B cell (primary cell): Measurements from ENCODE around the gene NUP98. TPM values are rescaled to one million over a fixed set of nuclear protein-coding genes. Genes with fewer than 3 reads are reported as not detected.

Experiments used
- ATAC-seq: fragments of 200-7000 bp; cut with Tn5 transposase; one replicate; pipeline ENCODE4 v1.10.0; 2021; ENCODE audit warnings: low read depth, mild to moderate bottlenecking, moderate number of reproducible peaks, moderate library complexity
- CTCF ChIA-PET: fragments of 350-600 bp; sonication (Branson Sonifier 250); formaldehyde crosslinking; loops from one replicate; lab custom pipeline; 2021; ENCODE audit warnings: antibody characterized with exemption, inconsistent platforms; lab: Charles Lee
- POLR2A ChIA-PET: fragments of 350-600 bp; sonication (Branson Sonifier 250); formaldehyde crosslinking; loops from one replicate; lab custom pipeline; 2021; ENCODE audit warnings: antibody characterized with exemption; lab: Charles Lee
- DNase-seq: peaks from one replicate; pipeline ENCODE4 v3.0.0; 2013
- H2AFZ ChIP-seq: 2 replicates; pipeline ENCODE4 v1.6.1; 2012; ENCODE audit warnings: mild to moderate bottlenecking, low read depth, low read length; ENCODE audit not compliant: insufficient read depth, poor library complexity, severe bottlenecking
- H3K27ac ChIP-seq, 2 donors: 1 replicate in 1 of 2; 2 replicates in 1 of 2; pipeline ENCODE4 v1.5.1; 2012 to 2013; ENCODE audit warnings: low read length in 2 of 2, mild to moderate bottlenecking in 2 of 2, moderate library complexity in 1 of 2
- H3K27me3 ChIP-seq, 4 experiments: fragments of 200-600 bp in 1 of 4; sonication (generic) in 1 of 4; replicated peaks in 1 of 4; 1 replicate in 2 of 4; 2 replicates in 2 of 4; pipeline versions ENCODE4 v1.6.1 to v1.7.0; 2013 to 2016; ENCODE audit warnings: low read length in 3 of 4, mild to moderate bottlenecking in 2 of 4, mixed read lengths in 1 of 4, moderate library complexity in 1 of 4; ENCODE audit not compliant: insufficient read depth in 4 of 4, control insufficient read depth in 3 of 4; ENCODE audit errors: control extremely low read depth in 1 of 4
- H3K36me3 ChIP-seq, 2 experiments: replicated peaks in 1 of 2; 1 replicate in 1 of 2; 2 replicates in 1 of 2; pipeline versions ENCODE4 v1.6.1 to v1.7.1; 2013; ENCODE audit warnings: low read length in 1 of 2; ENCODE audit not compliant: insufficient read depth in 2 of 2, control insufficient read depth in 1 of 2; ENCODE audit errors: control extremely low read depth in 1 of 2, extremely low read depth in 1 of 2
- H3K4me1 ChIP-seq, 2 donors: fragments of 200-600 bp in 1 of 2; sonication (generic) in 1 of 2; 1 replicate in 1 of 2; 2 replicates in 1 of 2; pipeline versions ENCODE4 v1.5.1 to v1.6.1; 2013 to 2017; ENCODE audit warnings: low read length in 2 of 2; ENCODE audit not compliant: control insufficient read depth in 2 of 2, insufficient read depth in 2 of 2
- H3K4me2 ChIP-seq: replicated peaks from 2 replicates; pipeline ENCODE3; 2012; ENCODE audit warnings: mild to moderate bottlenecking, low read depth, low read length; ENCODE audit not compliant: poor library complexity, severe bottlenecking
- H3K4me3 ChIP-seq, 5 experiments: fragments of 200-600 bp in 1 of 5; sonication (generic) in 1 of 5; 1 replicate in 3 of 5; 2 replicates in 2 of 5; pipeline versions ENCODE4 v1.5.1 to v1.7.0; 2011 to 2016; ENCODE audit warnings: low read length in 4 of 5, mild to moderate bottlenecking in 4 of 5, low read depth in 2 of 5, control low read depth in 1 of 5, moderate library complexity in 1 of 5; ENCODE audit not compliant: insufficient read depth in 1 of 5; ENCODE audit errors: control extremely low read depth in 1 of 5, extremely low read depth in 1 of 5
- H3K79me2 ChIP-seq: fragments of 200-600 bp; sonication (generic); one replicate; pipeline ENCODE4 v1.6.0; 2016; ENCODE audit warnings: low read length; ENCODE audit not compliant: control insufficient read depth, insufficient read depth
- H3K9ac ChIP-seq: fragments of 200-600 bp; sonication (generic); 2 replicates; pipeline ENCODE4 v1.6.1; 2017; ENCODE audit warnings: mild to moderate bottlenecking, low read length, moderate library complexity
- H3K9me3 ChIP-seq, 3 donors: one replicate each; pipeline versions ENCODE4 v1.6.1 to v1.7.1; 2013; ENCODE audit warnings: low read length in 2 of 3; ENCODE audit not compliant: control insufficient read depth in 2 of 3, insufficient read depth in 1 of 3; ENCODE audit errors: control extremely low read depth in 1 of 3
- H4K20me1 ChIP-seq: 2 replicates; pipeline ENCODE4 v1.6.0; 2012; ENCODE audit warnings: mild to moderate bottlenecking, low read length; ENCODE audit not compliant: insufficient read depth, control insufficient read depth, poor library complexity, severe bottlenecking
- H3K27ac Mint-ChIP-seq: one replicate; pipeline ENCODE4 v1.8.0; 2021; ENCODE audit warnings: mixed read lengths
- H3K27me3 Mint-ChIP-seq: one replicate; pipeline ENCODE4 v1.8.0; 2021; ENCODE audit warnings: mixed read lengths
- H3K4me1 Mint-ChIP-seq: one replicate; pipeline ENCODE4 v1.8.0; 2021; ENCODE audit warnings: mixed read lengths
- H3K4me3 Mint-ChIP-seq: one replicate; pipeline ENCODE4 v1.8.0; 2021; ENCODE audit warnings: mixed read lengths
- H3K9me3 Mint-ChIP-seq: one replicate; pipeline ENCODE4 v1.8.0; 2022; ENCODE audit warnings: mixed read lengths; ENCODE audit not compliant: insufficient read depth
- CTCF ChIP-seq: fragments of 200-600 bp; IDR thresholded peaks from one replicate; pipeline ENCODE4 v1.8.0; 2022; ENCODE audit warnings: antibody characterized with exemption, mild to moderate bottlenecking
- EZH2 ChIP-seq: IDR thresholded peaks from 2 replicates; pipeline ENCODE4 v1.6.1; 2012; ENCODE audit warnings: borderline replicate concordance, low read depth, mild to moderate bottlenecking, moderate library complexity, low read length; ENCODE audit not compliant: insufficient read depth, poor library complexity, severe bottlenecking
- WGBS: methylation state at CpG from one replicate; pipeline ENCODE4 v1.1.5; 2013; ENCODE audit warnings: missing lambda C conversion rate; ENCODE audit not compliant: insufficient coverage; 5-methylcytosine and 5-hydroxymethylcytosine counted together
- intact Hi-C: fragments of 100-400 bp; cut with micrococcal nuclease; formaldehyde crosslinking; loops from one replicate; pipeline ENCODE4 v1.10.0; 2022
- polyA plus RNA-seq: library from polyadenylated mRNA; depleted of rRNA; stranded (reverse); fragments of >200 nt; gene quantifications from 2 replicates; pipeline ENCODE4 v1.2.3, GENCODE V29; 2012
- total RNA-seq, 2 donors: library from RNA; stranded (reverse); fragments of 120-200 nt in 1 of 2; gene quantifications; 1 replicate in 1 of 2; 2 replicates in 1 of 2; pipeline versions ENCODE4 v1.2.3 to v1.2.4, GENCODE V29; 2013 to 2022

Gene NUP98
- total and polyA plus RNA-seq, 2 donors (not counting 1 experiment from before 2014, with no cell fraction given) = 99.8 to 111 TPM

GRCh38 chr11:3764266-3764665 is 33.1 kb downstream of the NUP98 start:
- no peaks in the 10 kb centered on the region for H3K9me3 Mint-ChIP-seq
- no peaks in the 10 kb centered on the region for H3K27me3 ChIP-seq
- no peak overlapping the region for H3K4me3 Mint-ChIP-seq
- ChIA-PET POLR2A (no interaction called here), CTCF (no interaction called here)
- H3K9me3 ChIP-seq = no peaks in the 10 kb centered on the region
- no peak overlapping the region for H3K4me2 ChIP-seq
- peaks cover 2% of the 10 kb centered on the region for H3K79me2 ChIP-seq
- no peak for TF ChIP-seq CTCF
- no peak for TF ChIP-seq EZH2
- H3K9ac ChIP-seq = no peak overlapping the region
- no peak for ATAC-seq
- no peak for DNase-seq
- no peak overlapping the region for H3K27ac ChIP-seq
- no peaks in the 10 kb centered on the region for H3K27me3 Mint-ChIP-seq
- intact Hi-C loops = loop anchor here (5.0 kb wide), 2 partner anchors 37 to 43 kb away; partner anchors contain the start of gene PGAP2
- WGBS = 89% methylated on average over 4 of the region's 4 CpGs
- H2AFZ ChIP-seq = no peak overlapping the region
- no peaks in the 10 kb centered on the region for H3K4me1 ChIP-seq
- H3K4me1 Mint-ChIP-seq = no peaks in the 10 kb centered on the region
- H4K20me1 ChIP-seq = no peaks in the 10 kb centered on the region
- H3K36me3 ChIP-seq = peaks cover 20 to 90% of the 10 kb centered on the region in 2 experiments
- H3K27ac Mint-ChIP-seq = no peak overlapping the region
- H3K4me3 ChIP-seq = no peak overlapping the region

GRCh38 chr11:3755151-3755550 is 42.2 kb downstream of the NUP98 start:
- ChIA-PET CTCF (no interaction called here), POLR2A (no interaction called here)
- H3K9me3 ChIP-seq = no peaks in the 10 kb centered on the region
- Mint-ChIP-seq H3K4me3 (no peak overlapping the region), H3K27ac (no peak overlapping the region), H3K4me1 (no peaks in the 10 kb centered on the region), H3K27me3 (no peaks in the 10 kb centered on the region), H3K9me3 (no peaks in the 10 kb centered on the region)
- intact Hi-C loops = no loop called here
- H3K4me1 ChIP-seq = no peaks in the 10 kb centered on the region
- no peak overlapping the region for H3K27ac ChIP-seq
- no peak for ATAC-seq
- TF ChIP-seq CTCF = no peak
- TF ChIP-seq EZH2 = no peak
- no peak overlapping the region for H2AFZ ChIP-seq
- no peaks in the 10 kb centered on the region for H4K20me1 ChIP-seq
- H3K36me3 ChIP-seq = peaks cover 17 to 47% of the 10 kb centered on the region in 2 experiments
- peaks cover 4% of the 10 kb centered on the region for H3K79me2 ChIP-seq
- H3K4me2 ChIP-seq = no peak overlapping the region
- H3K27me3 ChIP-seq = no peaks in the 10 kb centered on the region
- 100% methylated on average over 2 of the region's 6 CpGs for WGBS
- no peak overlapping the region for H3K4me3 ChIP-seq
- H3K9ac ChIP-seq = no peak overlapping the region
- DNase-seq = no peak
